ENCODE results near the gene UGT1A7. TPM values are rescaled to one million over a fixed set of nuclear protein-coding genes. Genes with fewer than 3 reads are reported as not detected.

Gene UGT1A7
- total RNA-seq, 2 experiments from 2014 or later = not detected

GRCh38 chr2:233819884-233820773, 138.4 kb downstream of the UGT1A7 start:
- H3K4me1 Mint-ChIP-seq = no peaks in the 10 kb centered on the region
- no peak overlapping the region for H3K4me3 Mint-ChIP-seq
- H3K9me3 Mint-ChIP-seq = no peaks in the 10 kb centered on the region
- no peaks in the 10 kb centered on the region for H3K36me3 Mint-ChIP-seq (ENCODE audit: low read depth)
- CTCF ChIA-PET = no interaction called here
- DNase-seq = no peak
- no peak overlapping the region for H3K27ac Mint-ChIP-seq
- POLR2A ChIA-PET = no interaction called here
- H3K27me3 Mint-ChIP-seq = peaks cover 8% of the 10 kb centered on the region

GRCh38 chr2:233820774-233821105, 139.0 kb downstream of the UGT1A7 start:
- H3K27ac Mint-ChIP-seq = no peak overlapping the region
- DNase-seq = no peak
- H3K4me3 Mint-ChIP-seq = no peak overlapping the region
- peaks cover 10% of the 10 kb centered on the region for H3K27me3 Mint-ChIP-seq
- no peaks in the 10 kb centered on the region for H3K4me1 Mint-ChIP-seq
- no peaks in the 10 kb centered on the region for H3K9me3 Mint-ChIP-seq
- no peaks in the 10 kb centered on the region for H3K36me3 Mint-ChIP-seq (ENCODE audit: low read depth)
- ChIA-PET CTCF (no interaction called here), POLR2A (no interaction called here)

GRCh38 chr2:233821196-233821595, 139.5 kb downstream of the UGT1A7 start:
- Mint-ChIP-seq H3K4me3 (no peak overlapping the region), H3K27me3 (peaks cover 10% of the 10 kb centered on the region), H3K27ac (no peak overlapping the region), H3K36me3 (ENCODE audit: low read depth) (no peaks in the 10 kb centered on the region), H3K9me3 (no peaks in the 10 kb centered on the region), H3K4me1 (no peaks in the 10 kb centered on the region)
- ChIA-PET POLR2A (no interaction called here), CTCF (no interaction called here)
- no peak for DNase-seq

- DNase-seq = no peak
- Mint-ChIP-seq H3K36me3 (ENCODE audit: low read depth) (no peaks in the 10 kb centered on the region), H3K4me1 (no peaks in the 10 kb centered on the region), H3K4me3 (no peak overlapping the region), H3K27ac (no peak overlapping the region), H3K27me3 (peaks cover 11% of the 10 kb centered on the region), H3K9me3 (no peaks in the 10 kb centered on the region)
- CTCF ChIA-PET = no interaction called here
- POLR2A ChIA-PET = no interaction called here
Measured at GRCh38 chr2:233821709-233822100, 140.0 kb downstream of the UGT1A7 start.

- no peaks in the 10 kb centered on the region for H3K9me3 Mint-ChIP-seq
- DNase-seq = no peak
- no peak overlapping the region for H3K4me3 Mint-ChIP-seq
- peaks cover 13% of the 10 kb centered on the region for H3K27me3 Mint-ChIP-seq
- no peak overlapping the region for H3K27ac Mint-ChIP-seq
- ChIA-PET POLR2A (interaction anchor here (0.5 kb wide), 1 partner anchor 1668 kb away, joined by 4 read pairs; no protein-coding TSS in a partner anchor), CTCF (no interaction called here)
- no peaks in the 10 kb centered on the region for H3K36me3 Mint-ChIP-seq (ENCODE audit: low read depth)
- no peaks in the 10 kb centered on the region for H3K4me1 Mint-ChIP-seq
Measured at GRCh38 chr2:233822101-233822771, 140.5 kb downstream of the UGT1A7 start.

Other genes starting within 250 kb of the UGT1A7 start
- 10 to 100 TPM; 17.1 to 18.9 TPM for gene USP40, start 115.1 kb upstream of the UGT1A7 start, total RNA-seq
- gene UGT1A8, start 64.3 kb upstream of the UGT1A7 start, total RNA-seq = not detected
- gene UGT1A10, start 45.5 kb upstream of the UGT1A7 start, total RNA-seq = not detected
- gene UGT1A9, start 10.0 kb upstream of the UGT1A7 start, total RNA-seq = not detected
- not detected for gene UGT1A6, start 11.0 kb downstream of the UGT1A7 start, total RNA-seq
- not detected for gene UGT1A5, start 31.0 kb downstream of the UGT1A7 start, total RNA-seq
- gene UGT1A4, start 36.8 kb downstream of the UGT1A7 start, total RNA-seq = not detected
- not detected for gene UGT1A3, start 47.1 kb downstream of the UGT1A7 start, total RNA-seq
- gene UGT1A1, start 78.4 kb downstream of the UGT1A7 start, total RNA-seq = not detected
- gene MROH2A, start 96.4 kb downstream of the UGT1A7 start, total RNA-seq = not detected
- gene HJURP, start 172.6 kb downstream of the UGT1A7 start, total RNA-seq = 100 to 1,000 TPM; 126 to 129 TPM
- gene TRPM8, start 235.5 kb downstream of the UGT1A7 start, total RNA-seq = not detected